Fibroblast of lung (primary cell): ENCODE results near the gene KCNG2.

Experiments
- EZH2 ChIP-seq: IDR thresholded peaks from 2 replicates; pipeline ENCODE4 v1.5.1; 2012; ENCODE audit warnings: low read length, control low read depth, mild to moderate bottlenecking; ENCODE audit errors: missing control alignments
- TF ChIP-seq, protein P1 (sequence below), 2 donors: IDR thresholded peaks in 1 of 2; conservative IDR thresholded peaks in 1 of 2; 1 replicate in 1 of 2; 2 replicates in 1 of 2; pipeline ENCODE4 v1.5.1; 2011 to 2012; ENCODE audit warnings: low read length in 2 of 2, control low read depth in 1 of 2, inconsistent platforms in 1 of 2, low read depth in 1 of 2, mild to moderate bottlenecking in 1 of 2

DNA sequence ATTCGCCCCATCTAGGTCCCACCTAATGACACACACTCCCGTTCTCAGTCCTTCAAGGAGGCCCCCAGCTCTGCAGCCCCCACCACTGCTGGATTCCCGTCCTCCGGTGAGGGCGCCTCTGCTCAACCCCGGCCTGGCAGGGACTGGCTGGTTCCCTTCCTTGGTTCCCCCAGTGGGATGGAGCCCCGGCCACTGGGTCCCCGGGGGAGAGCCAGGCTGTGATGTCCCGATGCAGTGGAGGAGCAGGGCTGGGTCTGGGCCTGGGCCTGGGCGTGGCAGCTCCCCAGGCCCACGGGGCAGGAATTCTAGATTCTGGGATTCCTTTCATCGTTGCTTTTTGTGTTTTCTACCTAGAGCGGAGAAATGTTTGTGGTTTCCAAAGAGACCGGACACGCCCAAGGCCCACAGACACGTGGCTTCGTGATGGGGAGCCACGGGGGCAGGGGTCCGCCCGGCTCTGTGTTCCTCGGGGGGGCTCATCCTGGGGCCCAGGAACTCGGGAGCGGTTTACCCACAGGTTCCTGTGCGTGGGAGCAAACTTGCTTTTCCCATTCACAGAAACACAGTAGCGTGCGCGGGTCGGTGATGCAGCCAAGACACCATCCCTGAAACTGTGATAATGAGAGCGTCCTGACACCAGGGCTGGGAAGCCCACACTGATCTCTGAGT is 86.7 kb downstream of the KCNG2 start:
- TF ChIP-seq, protein P1, sequence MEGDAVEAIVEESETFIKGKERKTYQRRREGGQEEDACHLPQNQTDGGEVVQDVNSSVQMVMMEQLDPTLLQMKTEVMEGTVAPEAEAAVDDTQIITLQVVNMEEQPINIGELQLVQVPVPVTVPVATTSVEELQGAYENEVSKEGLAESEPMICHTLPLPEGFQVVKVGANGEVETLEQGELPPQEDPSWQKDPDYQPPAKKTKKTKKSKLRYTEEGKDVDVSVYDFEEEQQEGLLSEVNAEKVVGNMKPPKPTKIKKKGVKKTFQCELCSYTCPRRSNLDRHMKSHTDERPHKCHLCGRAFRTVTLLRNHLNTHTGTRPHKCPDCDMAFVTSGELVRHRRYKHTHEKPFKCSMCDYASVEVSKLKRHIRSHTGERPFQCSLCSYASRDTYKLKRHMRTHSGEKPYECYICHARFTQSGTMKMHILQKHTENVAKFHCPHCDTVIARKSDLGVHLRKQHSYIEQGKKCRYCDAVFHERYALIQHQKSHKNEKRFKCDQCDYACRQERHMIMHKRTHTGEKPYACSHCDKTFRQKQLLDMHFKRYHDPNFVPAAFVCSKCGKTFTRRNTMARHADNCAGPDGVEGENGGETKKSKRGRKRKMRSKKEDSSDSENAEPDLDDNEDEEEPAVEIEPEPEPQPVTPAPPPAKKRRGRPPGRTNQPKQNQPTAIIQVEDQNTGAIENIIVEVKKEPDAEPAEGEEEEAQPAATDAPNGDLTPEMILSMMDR (conservative IDR thresholded peaks at IDR 0.05 in 1 of 2, IDR thresholded peaks at IDR 0.05 in 1 of 2; ENCODE audit: low read depth in 1 of 2, low read length in 2 of 2), result no peak
- TF ChIP-seq EZH2, result no peak
